ENCODE results near the gene LIF.
"Not testable (repeated sequence)": the region's sequence is repeated elsewhere in the genome, so short reads cannot be mapped to it uniquely, and the experiment has no call there.

LIF gene

GRCh38 chr22:30238136-30238535 lies 8.4 kb downstream of the LIF start:
- ChIA-PET CTCF (no interaction called here), POLR2A (ENCODE audit: low non-redundant PET) (no interaction called here)
- H3K27ac ChIP-seq, result peak overlapping the region; percentile 10
- DNase-seq (ENCODE audit: low spot score), result no peak
- TF ChIP-seq CTCF (conservative IDR thresholded peaks at IDR 0.05; ENCODE audit: low read depth), result no peak

- H3K27ac ChIP-seq, result no peak overlapping the region
- CTCF ChIA-PET, result interaction anchor here (0.6 kb wide), 1 partner anchor 51 kb away, joined by 3 read pairs; no protein-coding TSS in a partner anchor
These were observed 9.7 kb downstream of the LIF start for GRCh38 chr22:30236875-30237274.

GRCh38 chr22:30235687-30236170 lies 10.8 kb downstream of the LIF start:
- POLR2A ChIA-PET (ENCODE audit: low non-redundant PET), result no interaction called here
- CTCF ChIA-PET, result no interaction called here
- DNase-seq (ENCODE audit: low spot score), result peak; percentile 63
- TF ChIP-seq CTCF (conservative IDR thresholded peaks at IDR 0.05; ENCODE audit: low read depth), result no peak
- peak overlapping the region; percentile 73 for H3K27ac ChIP-seq

More at GRCh38 chr22:30236875-30237274, 9.7 kb downstream of the LIF start:
- no peak for DNase-seq (ENCODE audit: low spot score)
- TF ChIP-seq CTCF (conservative IDR thresholded peaks at IDR 0.05; ENCODE audit: low read depth), result no peak
- POLR2A ChIA-PET (ENCODE audit: low non-redundant PET), result no interaction called here

- peak overlapping the region; percentile 73 for H3K27ac ChIP-seq
- DNase-seq (ENCODE audit: low spot score), result no peak
- ChIA-PET POLR2A (ENCODE audit: low non-redundant PET) (no interaction called here), CTCF (no interaction called here)
- TF ChIP-seq CTCF (conservative IDR thresholded peaks at IDR 0.05; ENCODE audit: low read depth), result no peak
These were observed 11.6 kb downstream of the LIF start for GRCh38 chr22:30234786-30235470.

- DNase-seq (ENCODE audit: low spot score); H3K27ac ChIP-seq; POLR2A ChIA-PET (ENCODE audit: low non-redundant PET): not testable (repeated sequence)
- CTCF ChIA-PET, result interaction anchor here (0.6 kb wide), 1 partner anchor 94 kb away, joined by 3 read pairs; no protein-coding TSS in a partner anchor
These were observed 12.2 kb downstream of the LIF start for GRCh38 chr22:30234325-30234724.

- H3K27ac ChIP-seq, result no peak overlapping the region
- no peak for DNase-seq (ENCODE audit: low spot score)
- POLR2A ChIA-PET (ENCODE audit: low non-redundant PET), result no interaction called here
- CTCF ChIA-PET, result interaction anchor here (0.6 kb wide), 1 partner anchor 93 kb away, joined by 3 read pairs; no protein-coding TSS in a partner anchor
- TF ChIP-seq CTCF (conservative IDR thresholded peaks at IDR 0.05; ENCODE audit: low read depth), result no peak
These were observed 13.0 kb downstream of the LIF start for GRCh38 chr22:30233582-30233981.

GRCh38 chr22:30232716-30233218 lies 13.8 kb downstream of the LIF start:
- no peak for TF ChIP-seq CTCF (conservative IDR thresholded peaks at IDR 0.05; ENCODE audit: low read depth)
- DNase-seq (ENCODE audit: low spot score), result no peak
- POLR2A ChIA-PET (ENCODE audit: low non-redundant PET), result no interaction called here
- CTCF ChIA-PET, result no interaction called here
- H3K27ac ChIP-seq, result no peak overlapping the region
